Measurements from ENCODE around the gene STMND1. TPM values are rescaled to one million over a fixed set of nuclear protein-coding genes. Genes with fewer than 3 reads are reported as not detected.

STMND1 gene
- total RNA-seq, 6 experiments from 2014 or later = 0.11 to 0.15 (median 0.14) TPM; not detected in 3

DNA sequence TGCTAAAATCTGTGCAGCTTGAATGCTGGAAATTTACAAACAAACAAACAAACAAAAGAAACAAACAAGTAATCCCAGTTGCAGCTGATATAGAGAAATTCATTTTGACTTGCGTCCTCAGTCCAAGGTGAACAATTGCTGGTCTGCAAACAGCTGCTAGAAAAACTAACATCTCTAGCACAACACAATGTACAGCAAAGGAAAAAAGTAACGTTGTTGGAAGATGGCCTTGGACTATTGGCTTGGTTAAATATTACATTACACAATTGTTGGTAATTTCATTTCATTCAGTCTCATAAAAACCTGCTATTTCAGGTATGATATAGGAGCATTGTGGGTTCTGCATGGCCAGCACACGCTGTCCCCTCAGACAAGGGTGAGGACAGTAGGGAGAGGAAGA, 50.0 kb downstream of the STMND1 start:
- Mint-ChIP-seq H3K27ac (no peak overlapping the region), H3K9me3 (peaks cover 22% of the 10 kb centered on the region), H3K4me1 (ENCODE audit: low read depth) (no peaks in the 10 kb centered on the region), H3K36me3 (ENCODE audit: low read depth) (peaks cover 19% of the 10 kb centered on the region), H3K4me3 (no peak overlapping the region), H3K27me3 (ENCODE audit: insufficient read depth) (peaks cover 8% of the 10 kb centered on the region)
- TF ChIP-seq, protein P1, sequence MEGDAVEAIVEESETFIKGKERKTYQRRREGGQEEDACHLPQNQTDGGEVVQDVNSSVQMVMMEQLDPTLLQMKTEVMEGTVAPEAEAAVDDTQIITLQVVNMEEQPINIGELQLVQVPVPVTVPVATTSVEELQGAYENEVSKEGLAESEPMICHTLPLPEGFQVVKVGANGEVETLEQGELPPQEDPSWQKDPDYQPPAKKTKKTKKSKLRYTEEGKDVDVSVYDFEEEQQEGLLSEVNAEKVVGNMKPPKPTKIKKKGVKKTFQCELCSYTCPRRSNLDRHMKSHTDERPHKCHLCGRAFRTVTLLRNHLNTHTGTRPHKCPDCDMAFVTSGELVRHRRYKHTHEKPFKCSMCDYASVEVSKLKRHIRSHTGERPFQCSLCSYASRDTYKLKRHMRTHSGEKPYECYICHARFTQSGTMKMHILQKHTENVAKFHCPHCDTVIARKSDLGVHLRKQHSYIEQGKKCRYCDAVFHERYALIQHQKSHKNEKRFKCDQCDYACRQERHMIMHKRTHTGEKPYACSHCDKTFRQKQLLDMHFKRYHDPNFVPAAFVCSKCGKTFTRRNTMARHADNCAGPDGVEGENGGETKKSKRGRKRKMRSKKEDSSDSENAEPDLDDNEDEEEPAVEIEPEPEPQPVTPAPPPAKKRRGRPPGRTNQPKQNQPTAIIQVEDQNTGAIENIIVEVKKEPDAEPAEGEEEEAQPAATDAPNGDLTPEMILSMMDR (IDR thresholded peaks at IDR 0.05) = no peak
- no peak for DNase-seq

GRCh38 chr6:17152703-17153102, 50.9 kb downstream of the STMND1 start:
- H3K27me3 Mint-ChIP-seq (ENCODE audit: insufficient read depth) = peaks cover 8% of the 10 kb centered on the region
- H3K9me3 Mint-ChIP-seq = peaks cover 22% of the 10 kb centered on the region
- H3K36me3 Mint-ChIP-seq (ENCODE audit: low read depth) = peaks cover 19% of the 10 kb centered on the region
- TF ChIP-seq, protein P1 (IDR thresholded peaks at IDR 0.05) = no peak
- no peak for DNase-seq
- H3K27ac Mint-ChIP-seq = no peak overlapping the region
- H3K4me1 Mint-ChIP-seq (ENCODE audit: low read depth) = no peaks in the 10 kb centered on the region
- H3K4me3 Mint-ChIP-seq = no peak overlapping the region

GRCh38 chr6:17156112-17156921, 54.5 kb downstream of the STMND1 start:
- H3K27ac Mint-ChIP-seq = no peak overlapping the region
- peak; percentile 70 for DNase-seq
- no peak overlapping the region for H3K4me3 Mint-ChIP-seq
- H3K27me3 Mint-ChIP-seq (ENCODE audit: insufficient read depth) = peaks cover 5% of the 10 kb centered on the region; the same call in 1 of the 2 replicates
- H3K36me3 Mint-ChIP-seq (ENCODE audit: low read depth) = peaks cover 19% of the 10 kb centered on the region
- TF ChIP-seq, protein P1 (IDR thresholded peaks at IDR 0.05) = peak; percentile 96
- H3K9me3 Mint-ChIP-seq = peaks cover 22% of the 10 kb centered on the region
- H3K4me1 Mint-ChIP-seq (ENCODE audit: low read depth) = no peaks in the 10 kb centered on the region

DNA sequence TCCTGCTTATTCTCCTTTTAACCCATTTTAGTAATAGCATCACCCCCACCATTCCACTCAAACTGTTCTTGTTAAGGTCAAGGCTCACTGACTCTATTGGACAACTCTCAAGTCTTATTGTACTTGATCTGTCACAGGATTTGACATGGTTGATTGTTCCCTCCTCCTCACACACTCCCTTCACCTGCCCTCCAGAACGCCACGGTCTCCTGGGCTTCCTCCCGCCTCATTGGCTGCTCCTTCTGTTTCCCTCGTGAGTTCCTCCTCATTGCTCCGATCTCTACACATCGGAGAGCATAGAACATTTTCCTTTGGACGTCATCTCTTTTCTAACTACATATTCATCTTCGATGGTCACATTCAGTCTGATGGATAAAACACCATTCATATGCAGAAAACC, 55.1 kb downstream of the STMND1 start:
- Mint-ChIP-seq H3K27me3 (ENCODE audit: insufficient read depth) (peaks cover 5% of the 10 kb centered on the region; the same call in 1 of the 2 replicates), H3K27ac (no peak overlapping the region), H3K36me3 (ENCODE audit: low read depth) (peaks cover 19% of the 10 kb centered on the region), H3K4me3 (no peak overlapping the region), H3K9me3 (peaks cover 19% of the 10 kb centered on the region), H3K4me1 (ENCODE audit: low read depth) (peaks cover 3% of the 10 kb centered on the region)
- TF ChIP-seq, protein P1 (IDR thresholded peaks at IDR 0.05) = no peak
- DNase-seq = no peak

- TF ChIP-seq, protein P1 (IDR thresholded peaks at IDR 0.05) = no peak
- DNase-seq = no peak
- Mint-ChIP-seq H3K27ac (no peak overlapping the region), H3K4me3 (no peak overlapping the region), H3K27me3 (ENCODE audit: insufficient read depth) (peaks cover 3% of the 10 kb centered on the region; the same call in 1 of the 2 replicates), H3K36me3 (ENCODE audit: low read depth) (peaks cover 12% of the 10 kb centered on the region), H3K9me3 (peaks cover 12% of the 10 kb centered on the region), H3K4me1 (ENCODE audit: low read depth) (peaks cover 8% of the 10 kb centered on the region)
These were observed 55.8 kb downstream of the STMND1 start for GRCh38 chr6:17157617-17158016.
